Measurements from ENCODE around the gene TTC7B.

TTC7B gene

DNA sequence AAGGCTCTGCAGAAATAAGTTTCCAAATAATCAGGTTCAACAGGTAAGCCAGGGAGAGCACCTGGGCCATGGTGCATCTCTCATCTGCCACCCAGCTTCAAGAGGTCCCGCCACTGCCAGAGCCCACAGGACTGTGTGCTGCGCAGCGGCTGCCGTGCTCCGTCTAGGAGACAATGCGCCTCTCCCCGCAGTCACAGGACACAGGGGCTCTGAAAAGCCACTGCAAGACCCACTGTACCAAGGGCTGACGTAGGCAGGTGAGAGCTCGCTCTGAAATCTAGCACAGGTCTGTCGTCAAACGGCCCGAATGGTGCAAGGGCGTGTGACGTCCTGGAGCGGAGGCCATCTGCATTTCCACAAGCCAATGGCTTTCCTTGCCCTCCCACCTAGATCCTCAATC, 218.3 kb downstream of the TTC7B start:
- TF ChIP-seq, protein P1, sequence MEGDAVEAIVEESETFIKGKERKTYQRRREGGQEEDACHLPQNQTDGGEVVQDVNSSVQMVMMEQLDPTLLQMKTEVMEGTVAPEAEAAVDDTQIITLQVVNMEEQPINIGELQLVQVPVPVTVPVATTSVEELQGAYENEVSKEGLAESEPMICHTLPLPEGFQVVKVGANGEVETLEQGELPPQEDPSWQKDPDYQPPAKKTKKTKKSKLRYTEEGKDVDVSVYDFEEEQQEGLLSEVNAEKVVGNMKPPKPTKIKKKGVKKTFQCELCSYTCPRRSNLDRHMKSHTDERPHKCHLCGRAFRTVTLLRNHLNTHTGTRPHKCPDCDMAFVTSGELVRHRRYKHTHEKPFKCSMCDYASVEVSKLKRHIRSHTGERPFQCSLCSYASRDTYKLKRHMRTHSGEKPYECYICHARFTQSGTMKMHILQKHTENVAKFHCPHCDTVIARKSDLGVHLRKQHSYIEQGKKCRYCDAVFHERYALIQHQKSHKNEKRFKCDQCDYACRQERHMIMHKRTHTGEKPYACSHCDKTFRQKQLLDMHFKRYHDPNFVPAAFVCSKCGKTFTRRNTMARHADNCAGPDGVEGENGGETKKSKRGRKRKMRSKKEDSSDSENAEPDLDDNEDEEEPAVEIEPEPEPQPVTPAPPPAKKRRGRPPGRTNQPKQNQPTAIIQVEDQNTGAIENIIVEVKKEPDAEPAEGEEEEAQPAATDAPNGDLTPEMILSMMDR (IDR thresholded peaks at IDR 0.05) = no peak

DNA sequence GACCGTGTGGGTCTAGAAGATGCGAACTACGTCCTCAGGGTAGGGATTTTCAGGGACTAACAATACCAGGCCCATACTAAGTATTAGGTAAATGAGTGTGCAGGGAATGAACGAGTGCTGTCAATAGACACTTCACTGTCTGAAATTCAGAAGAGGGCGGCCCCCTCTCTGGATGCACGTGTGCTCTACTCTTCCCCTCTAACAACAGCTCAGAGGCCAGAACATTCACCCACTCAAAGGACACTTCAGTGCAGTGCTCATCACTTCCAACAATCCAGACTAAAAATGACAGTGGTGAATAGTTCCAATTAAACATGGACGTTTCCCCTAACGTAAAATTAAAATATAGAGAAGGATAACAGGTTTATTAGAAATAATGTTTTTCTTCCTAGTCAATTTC, 219.5 kb downstream of the TTC7B start:
- TF ChIP-seq, protein P1 (IDR thresholded peaks at IDR 0.05) = no peak

DNA sequence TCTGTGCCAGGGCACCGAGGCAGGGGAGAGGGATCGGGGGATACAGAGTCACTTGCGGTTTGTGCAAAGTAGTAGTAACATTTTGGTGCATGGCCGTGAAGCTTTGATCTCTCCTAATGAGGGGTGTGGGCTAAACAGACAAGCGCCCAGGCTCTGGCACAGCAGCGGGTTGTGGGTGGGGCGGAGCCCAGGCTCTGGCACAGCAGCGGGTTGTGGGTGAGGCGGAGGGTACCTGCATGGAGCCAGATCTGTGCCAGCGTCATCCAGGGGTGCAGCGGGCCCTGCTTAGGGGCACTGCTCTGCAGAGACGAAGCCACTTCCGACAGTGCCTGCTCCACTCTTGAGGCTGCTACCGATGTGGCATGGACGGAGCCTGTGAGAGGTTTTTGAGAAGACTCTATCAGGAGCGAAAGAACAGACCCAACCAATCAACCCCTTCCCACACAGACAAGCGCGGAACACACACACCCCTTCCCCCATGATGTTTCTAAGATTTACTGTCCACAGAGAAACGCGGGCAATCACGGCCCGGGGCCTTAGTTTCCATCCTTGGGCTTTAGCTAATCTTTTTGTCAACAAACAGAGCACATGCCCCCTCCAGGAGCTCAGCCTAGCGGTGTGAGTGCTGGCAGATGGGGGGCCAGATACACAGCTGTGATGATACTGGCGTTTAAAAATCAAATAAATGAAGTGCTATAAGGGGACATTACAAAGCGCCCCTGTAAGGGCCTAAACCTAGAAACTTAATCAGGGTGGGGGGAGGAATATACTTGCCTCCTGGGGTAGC, 222.8 kb downstream of the TTC7B start:
- TF ChIP-seq, protein P1 (IDR thresholded peaks at IDR 0.05) = no peak

DNA sequence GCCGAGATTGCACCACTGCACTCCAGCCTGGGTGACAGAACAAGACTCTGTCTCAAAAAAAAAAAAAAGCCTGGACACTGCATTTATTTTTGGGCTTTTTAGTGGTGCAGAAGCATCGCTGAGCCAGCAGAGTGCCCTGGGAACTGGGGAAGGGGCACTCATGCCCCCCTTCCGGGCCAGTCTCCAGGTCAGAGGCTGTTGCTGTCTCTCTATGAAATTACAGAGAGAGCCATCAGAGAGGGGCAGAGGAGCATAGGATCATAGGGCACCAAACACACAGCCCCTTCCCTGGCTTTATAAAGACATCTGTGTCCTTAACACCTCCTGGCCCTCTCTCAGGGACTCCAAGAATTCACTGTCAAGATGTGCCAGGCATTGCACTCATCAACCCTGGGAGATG, 223.6 kb downstream of the TTC7B start:
- TF ChIP-seq, protein P1 (IDR thresholded peaks at IDR 0.05) = no peak

DNA sequence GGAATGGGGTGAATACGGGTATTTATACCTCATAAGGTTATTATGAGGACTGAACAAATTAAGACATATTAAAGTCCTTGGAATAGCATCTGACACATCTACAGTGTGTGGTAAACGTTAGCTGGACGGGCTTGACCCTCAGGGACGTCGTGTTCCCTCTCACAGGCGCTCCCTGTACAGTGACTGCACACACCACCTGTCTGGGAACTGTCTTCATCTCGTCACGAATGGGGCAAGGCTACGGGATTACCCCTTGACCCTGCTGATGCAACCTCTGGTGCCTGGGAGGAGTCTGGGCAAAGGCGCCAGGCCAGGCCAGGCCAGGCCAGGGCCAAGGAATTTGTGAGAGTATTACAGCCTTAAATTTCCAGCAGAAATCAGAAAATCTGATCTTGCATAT, 228.3 kb downstream of the TTC7B start:
- TF ChIP-seq, protein P1 (IDR thresholded peaks at IDR 0.05) = no peak

DNA sequence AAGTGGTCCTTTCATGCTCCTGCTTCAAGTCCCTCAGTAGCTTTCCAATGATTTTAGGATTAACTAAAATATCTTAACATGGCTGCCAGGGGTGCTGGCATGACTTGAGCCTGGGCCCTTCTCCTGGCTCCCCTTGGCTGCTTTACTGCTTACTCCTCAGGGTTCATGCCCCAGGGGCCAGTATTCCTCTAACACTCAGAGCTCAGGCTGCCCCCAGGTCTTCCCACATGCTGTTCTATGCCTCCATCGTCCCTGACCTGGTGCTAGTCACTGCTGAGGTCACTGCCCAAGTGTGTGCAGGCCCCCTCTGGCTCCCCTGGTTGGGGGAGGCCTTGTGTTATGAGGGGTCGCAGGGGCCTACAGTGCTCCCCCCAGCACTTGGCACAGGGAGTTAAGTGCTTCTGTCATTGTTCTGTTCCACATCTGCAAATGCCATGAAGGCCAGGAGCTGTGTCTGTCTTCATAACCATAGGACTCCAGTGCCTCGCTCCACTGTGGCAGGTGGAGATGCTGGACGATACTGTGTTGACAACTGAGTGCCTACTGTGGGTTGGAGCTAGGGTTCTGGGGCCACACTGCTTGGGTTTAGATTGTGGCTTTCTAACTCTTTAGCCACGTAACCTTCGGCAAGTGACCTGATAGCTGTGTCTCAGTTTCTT, 228.8 kb downstream of the TTC7B start:
- TF ChIP-seq, protein P1 (IDR thresholded peaks at IDR 0.05) = no peak

DNA sequence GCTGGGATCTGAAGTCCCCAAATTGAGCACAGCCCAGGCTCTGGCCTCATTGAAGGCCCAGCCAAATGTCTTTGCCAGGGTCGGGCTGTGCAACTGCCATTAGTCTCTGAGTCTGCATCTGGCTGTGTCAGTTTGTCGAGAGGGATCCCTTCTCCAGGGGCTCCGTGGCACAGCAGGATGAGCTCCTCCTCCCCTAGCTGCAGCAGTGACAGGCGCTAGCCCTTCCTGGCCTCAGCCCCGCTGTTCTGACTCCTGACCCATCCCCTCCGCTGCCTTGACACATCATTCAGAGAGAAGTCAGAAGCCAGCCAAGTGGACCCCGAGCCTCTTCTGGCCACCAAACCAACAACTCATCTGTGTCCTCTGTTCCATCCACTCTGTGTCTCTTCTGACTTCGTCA, 231.1 kb downstream of the TTC7B start:
- TF ChIP-seq, protein P1 (IDR thresholded peaks at IDR 0.05) = no peak

Measured in LNCAP (cell line).